Stimulated activated CD8-positive, alpha-beta memory T cell treated with anti-CD3 and anti-CD28 coated beads, Interleukin-15, amount 100 ng/mL, for 4 hours (primary cell): ENCODE data around the gene LRRC14B.

Experiments used
- DNase-seq, 2 donors: peaks; one replicate each; pipeline ENCODE4 v3.0.0-alpha.2; 2020; ENCODE audit warnings: low read depth in 2 of 2

The LRRC14B gene

GRCh38 chr5:191036-191948 is at the start of gene LRRC14B:
Gene LRRC14B (plus strand): TSS chr5:191495. CDS start chr5:191539, 44 bp downstream.
- DNase-seq = no peak

GRCh38 chr5:141761-142160 is 49.5 kb upstream of the LRRC14B start:
- no peak for DNase-seq

- DNase-seq = no peak
Observed at GRCh38 chr5:142246-142810, 49.0 kb upstream of the LRRC14B start.

- no peak for DNase-seq
Observed at GRCh38 chr5:143041-143440, 48.3 kb upstream of the LRRC14B start.

- DNase-seq = no peak
Observed at GRCh38 chr5:144941-145340, 46.4 kb upstream of the LRRC14B start.

- no peak for DNase-seq
Observed at GRCh38 chr5:145585-146323, 45.5 kb upstream of the LRRC14B start.

- no peak for DNase-seq
Observed at GRCh38 chr5:147751-148150, 43.5 kb upstream of the LRRC14B start.

GRCh38 chr5:149745-150485 is 41.4 kb upstream of the LRRC14B start:
- no peak for DNase-seq

- DNase-seq = no peak
Observed at GRCh38 chr5:150746-151145, 40.5 kb upstream of the LRRC14B start.

- no peak for DNase-seq
Observed at GRCh38 chr5:152077-152476, 39.2 kb upstream of the LRRC14B start.

- no peak for DNase-seq
Observed at GRCh38 chr5:153256-153655, 38.0 kb upstream of the LRRC14B start.

GRCh38 chr5:154236-154635 is 37.1 kb upstream of the LRRC14B start:
- no peak for DNase-seq

- no peak for DNase-seq
Observed at GRCh38 chr5:154826-155225, 36.5 kb upstream of the LRRC14B start.

- no peak for DNase-seq
Observed at GRCh38 chr5:155651-156410, 35.5 kb upstream of the LRRC14B start.

GRCh38 chr5:156411-157072 is 34.8 kb upstream of the LRRC14B start:
- no peak for DNase-seq

GRCh38 chr5:157126-157715 is 34.1 kb upstream of the LRRC14B start:
- DNase-seq = no peak

- no peak for DNase-seq
Observed at GRCh38 chr5:157801-158200, 33.5 kb upstream of the LRRC14B start.

GRCh38 chr5:158807-159447 is 32.4 kb upstream of the LRRC14B start:
- DNase-seq = no peak

GRCh38 chr5:159448-160172 is 31.7 kb upstream of the LRRC14B start:
- no peak for DNase-seq
